OCI-LY7 (cell line): ENCODE results near the gene SLC26A6. TPM values are rescaled to one million over a fixed set of nuclear protein-coding genes. Genes with fewer than 3 reads are reported as not detected.

Experiments used
- BruUV-seq: library from RNA; stranded (reverse); fragments of 400-500 nt; replicated peaks from 2 replicates; lab custom pipeline; 2021; lab: Mats Ljungman, UMichigan
- CTCF ChIA-PET: fragments of 300-600 bp; sonication (Branson Sonifier 250); formaldehyde crosslinking; loops from one replicate; lab custom pipeline; 2022; ENCODE audit warnings: antibody characterized with exemption; ENCODE audit not compliant: unreplicated experiment; lab: Charles Lee
- POLR2A ChIA-PET: fragments of 300-600 bp; sonication (Branson Sonifier 250); formaldehyde crosslinking; loops from one replicate; lab custom pipeline; 2022; ENCODE audit warnings: antibody characterized with exemption; lab: Charles Lee
- DNase-seq: peaks from one replicate; pipeline ENCODE4 v3.0.0-alpha.2; 2015; ENCODE audit warnings: low spot score
- H2AFZ ChIP-seq: fragments of 200-600 bp; sonication (generic), shearing (Covaris generic); 2 replicates; pipeline ENCODE4 v1.6.1; 2014; ENCODE audit warnings: mild to moderate bottlenecking, antibody characterized with exemption, low read length, moderate library complexity
- H3K27ac ChIP-seq: fragments of 200-600 bp; sonication (generic); 2 replicates; pipeline ENCODE4 v1.5.1; 2014; ENCODE audit warnings: mixed run types, low read depth, mild to moderate bottlenecking, moderate library complexity, low read length, inconsistent platforms; ENCODE audit not compliant: poor library complexity, severe bottlenecking
- H3K36me3 ChIP-seq: fragments of 200-600 bp; sonication (generic); 2 replicates; pipeline ENCODE4 v1.6.1; 2014; ENCODE audit warnings: mild to moderate bottlenecking, antibody characterized with exemption, low read length, moderate library complexity, mixed read lengths; ENCODE audit not compliant: insufficient read depth
- H3K4me1 ChIP-seq: fragments of 200-600 bp; sonication (generic); 2 replicates; pipeline ENCODE4 v1.5.1; 2014; ENCODE audit warnings: mild to moderate bottlenecking, low read length; ENCODE audit not compliant: insufficient read depth, poor library complexity, severe bottlenecking
- H3K4me2 ChIP-seq: fragments of 200-600 bp; sonication (generic); 2 replicates; pipeline ENCODE4 v1.6.1; 2014; ENCODE audit warnings: mild to moderate bottlenecking, low read length
- H3K4me3 ChIP-seq: fragments of 200-600 bp; sonication (generic); 2 replicates; pipeline ENCODE4 v1.5.1; 2014; ENCODE audit warnings: mild to moderate bottlenecking, low read depth, low read length; ENCODE audit not compliant: poor library complexity, severe bottlenecking
- H3K79me2 ChIP-seq: fragments of 200-600 bp; sonication (generic); 2 replicates; pipeline ENCODE4 v1.6.1; 2016; ENCODE audit warnings: low read depth, mild to moderate bottlenecking, low read length, moderate library complexity, mixed read lengths; ENCODE audit not compliant: insufficient read depth
- H3K9me2 ChIP-seq: fragments of 200-600 bp; sonication (generic); 2 replicates; pipeline ENCODE4 v1.6.1; 2016; ENCODE audit warnings: mild to moderate bottlenecking, low read length, mixed read lengths; ENCODE audit not compliant: insufficient read depth
- H3K9me3 ChIP-seq: fragments of 200-600 bp; sonication (generic); 2 replicates; pipeline ENCODE4 v1.6.1; 2014; ENCODE audit warnings: mild to moderate bottlenecking, mixed run types, low read length, mixed read lengths
- H4K20me1 ChIP-seq: fragments of 200-600 bp; sonication (generic); 2 replicates; pipeline ENCODE4 v1.6.1; 2014; ENCODE audit warnings: mild to moderate bottlenecking, antibody characterized with exemption, low read length, moderate library complexity, mixed read lengths; ENCODE audit not compliant: insufficient read depth
- EZH2phosphoT487 ChIP-seq: fragments of 200-600 bp; sonication (generic); IDR thresholded peaks from 2 replicates; pipeline ENCODE4 v1.6.1; 2018; ENCODE audit warnings: low read depth, borderline replicate concordance, mild to moderate bottlenecking, mixed run types, antibody characterized with exemption, low read length, moderate library complexity, mixed read lengths
- intact Hi-C: fragments of 100-400 bp; cut with micrococcal nuclease; formaldehyde crosslinking; loops from one replicate; pipeline ENCODE4 v1.10.0; 2022; ENCODE audit not compliant: unreplicated experiment
- total RNA-seq, 2 experiments: library from RNA; depleted of rRNA in 1 of 2; stranded (reverse); fragments of >200 nt in 1 of 2; shearing (Covaris generic) in 1 of 2; gene quantifications; 2 replicates each; pipeline ENCODE4 v1.2.3, GENCODE V29; 2014 to 2022
- TF ChIP-seq, protein P1 (sequence below): fragments of 200-600 bp; sonication (generic); conservative IDR thresholded peaks from 2 replicates; pipeline ENCODE4 v1.5.1; 2014; ENCODE audit warnings: mild to moderate bottlenecking, antibody characterized with exemption, low read length, moderate library complexity, mixed read lengths

SLC26A6 gene
- total RNA-seq, 2 experiments from 2014 or later = 42.1 to 47.3 TPM

- BruUV-seq = no TSS peak
- CTCF ChIA-PET = no interaction called here
- Histone ChIP-seq H4K20me1 (no peaks in the 10 kb centered on the region; the same call in 1 of the 2 replicates), H3K9me3 (no peaks in the 10 kb centered on the region), H3K9me2 (no peaks in the 10 kb centered on the region), H3K27ac (no peak overlapping the region), H3K4me1 (peaks cover 10% of the 10 kb centered on the region), H3K4me2 (no peak overlapping the region), H3K36me3 (peaks cover 5% of the 10 kb centered on the region; the same call in 1 of the 2 replicates), H3K79me2 (no peaks in the 10 kb centered on the region), H2AFZ (no peak overlapping the region), H3K4me3 (no peak overlapping the region)
- TF ChIP-seq, protein P1, sequence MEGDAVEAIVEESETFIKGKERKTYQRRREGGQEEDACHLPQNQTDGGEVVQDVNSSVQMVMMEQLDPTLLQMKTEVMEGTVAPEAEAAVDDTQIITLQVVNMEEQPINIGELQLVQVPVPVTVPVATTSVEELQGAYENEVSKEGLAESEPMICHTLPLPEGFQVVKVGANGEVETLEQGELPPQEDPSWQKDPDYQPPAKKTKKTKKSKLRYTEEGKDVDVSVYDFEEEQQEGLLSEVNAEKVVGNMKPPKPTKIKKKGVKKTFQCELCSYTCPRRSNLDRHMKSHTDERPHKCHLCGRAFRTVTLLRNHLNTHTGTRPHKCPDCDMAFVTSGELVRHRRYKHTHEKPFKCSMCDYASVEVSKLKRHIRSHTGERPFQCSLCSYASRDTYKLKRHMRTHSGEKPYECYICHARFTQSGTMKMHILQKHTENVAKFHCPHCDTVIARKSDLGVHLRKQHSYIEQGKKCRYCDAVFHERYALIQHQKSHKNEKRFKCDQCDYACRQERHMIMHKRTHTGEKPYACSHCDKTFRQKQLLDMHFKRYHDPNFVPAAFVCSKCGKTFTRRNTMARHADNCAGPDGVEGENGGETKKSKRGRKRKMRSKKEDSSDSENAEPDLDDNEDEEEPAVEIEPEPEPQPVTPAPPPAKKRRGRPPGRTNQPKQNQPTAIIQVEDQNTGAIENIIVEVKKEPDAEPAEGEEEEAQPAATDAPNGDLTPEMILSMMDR = no peak
- TF ChIP-seq EZH2phosphoT487 = no peak
- no peak for DNase-seq
- POLR2A ChIA-PET = no interaction called here
- intact Hi-C loops = loop anchor here (10.0 kb wide), 2 partner anchors 186 to 226 kb away; partner anchors contain the start of genes ATRIP, CCDC51 and TMA7
These were observed 4.4 kb downstream of the SLC26A6 start for GRCh38 chr3:48630833-48631232.

- intact Hi-C loops = loop anchor here (10.0 kb wide), 2 partner anchors 186 to 226 kb away; partner anchors contain the start of genes ATRIP, CCDC51 and TMA7
- Histone ChIP-seq H3K4me1 (peaks cover 10% of the 10 kb centered on the region), H3K4me2 (no peak overlapping the region), H3K79me2 (no peaks in the 10 kb centered on the region), H3K9me3 (no peaks in the 10 kb centered on the region), H3K36me3 (peaks cover 9% of the 10 kb centered on the region; the same call in 1 of the 2 replicates), H2AFZ (no peak overlapping the region), H4K20me1 (no peaks in the 10 kb centered on the region; the same call in 1 of the 2 replicates), H3K4me3 (no peak overlapping the region), H3K27ac (no peak overlapping the region), H3K9me2 (no peaks in the 10 kb centered on the region)
- DNase-seq = no peak
- ChIA-PET POLR2A (no interaction called here), CTCF (no interaction called here)
- no TSS peak for BruUV-seq
- TF ChIP-seq EZH2phosphoT487 = no peak
These were observed 4.9 kb downstream of the SLC26A6 start for GRCh38 chr3:48630407-48630806.

GRCh38 chr3:48629894-48630293 is 5.4 kb downstream of the SLC26A6 start:
- H3K27ac ChIP-seq = no peak overlapping the region
- intact Hi-C loops = loop anchor here (10.0 kb wide), 2 partner anchors 185 to 225 kb away; partner anchors contain the start of genes ATRIP, CCDC51 and TMA7
- H2AFZ ChIP-seq = no peak overlapping the region
- ChIA-PET CTCF (no interaction called here), POLR2A (interaction anchor here (0.6 kb wide), 1 partner anchor 258 kb away, joined by 4 read pairs; no protein-coding TSS in a partner anchor)
- no peaks in the 10 kb centered on the region for H3K9me2 ChIP-seq
- no TSS peak for BruUV-seq
- H3K4me2 ChIP-seq = no peak overlapping the region
- H3K4me1 ChIP-seq = peaks cover 10% of the 10 kb centered on the region
- no peaks in the 10 kb centered on the region; the same call in 1 of the 2 replicates for H4K20me1 ChIP-seq
- peaks cover 11% of the 10 kb centered on the region; the same call in 1 of the 2 replicates for H3K36me3 ChIP-seq
- no peak overlapping the region for H3K4me3 ChIP-seq
- H3K79me2 ChIP-seq = no peaks in the 10 kb centered on the region
- no peak for TF ChIP-seq EZH2phosphoT487
- TF ChIP-seq, protein P1 = no peak
- DNase-seq = no peak
- H3K9me3 ChIP-seq = no peaks in the 10 kb centered on the region
